Body of pancreas (tissue), 4 donors: Measurements from ENCODE around the gene AFM. TPM values are rescaled to one million over a fixed set of nuclear protein-coding genes. Genes with fewer than 3 reads are reported as not detected.

Experiments
- ATAC-seq: fragments of 150-250 bp; one replicate; pipeline ENCODE4 v1.9.1; 2016
- DNase-seq, 4 donors: peaks; one replicate each; pipeline ENCODE4 v3.0.0-alpha.2; 2019
- H3K27ac ChIP-seq, 4 donors: fragments of 200-600 bp; sonication (generic); 1 replicate in 3 of 4; 2 replicates in 1 of 4; pipeline versions ENCODE4 v1.5.1 to v1.6.1; 2016 to 2019; ENCODE audit warnings: mild to moderate bottlenecking in 1 of 4, mixed read lengths in 1 of 4, moderate library complexity in 1 of 4
- H3K27me3 ChIP-seq, 2 donors: fragments of 200-600 bp; sonication (generic); one replicate each; pipeline ENCODE4 v1.6.0; 2016; ENCODE audit warnings: mild to moderate bottlenecking in 1 of 2
- H3K36me3 ChIP-seq, 2 donors: fragments of 200-600 bp; sonication (generic); replicated peaks in 1 of 2; 2 replicates each; pipeline ENCODE4 v1.5.1; 2016; ENCODE audit warnings: low read depth in 2 of 2; ENCODE audit not compliant: insufficient read depth in 1 of 2
- H3K4me1 ChIP-seq: fragments of 200-600 bp; sonication (generic); one replicate; pipeline ENCODE4 v1.6.0; 2016
- H3K4me3 ChIP-seq, 2 donors: fragments of 200-600 bp; sonication (generic); 1 replicate in 1 of 2; 2 replicates in 1 of 2; pipeline ENCODE4 v1.5.1; 2016 to 2019
- H3K9me3 ChIP-seq, 3 donors: fragments of 200-600 bp; sonication (generic); 1 replicate in 2 of 3; 2 replicates in 1 of 3; pipeline ENCODE4 v1.5.1; 2016
- POLR2A ChIP-seq, 3 donors: fragments of 450-650 bp; IDR thresholded peaks; one replicate each; pipeline ENCODE4 v1.6.1; 2016; ENCODE audit warnings: antibody characterized with exemption in 3 of 3, mild to moderate bottlenecking in 2 of 3
- WGBS, 2 donors: methylation state at CpG; one replicate each; pipeline ENCODE4 v1.1.5; 2017; 5-methylcytosine and 5-hydroxymethylcytosine counted together
- intact Hi-C: fragments of 100-400 bp; cut with DNase I; formaldehyde crosslinking; loops from one replicate; pipeline ENCODE4 v1.15.1; 2023
- total RNA-seq, 2 donors: library from RNA; depleted of rRNA; stranded (reverse); fragments of >200 nt; gene quantifications; one replicate each; pipeline ENCODE4 v1.1.0, GENCODE V29; 2016
- TF ChIP-seq, protein P1 (sequence below), 7 experiments: fragments of 450-650 bp in 4 of 7; fragments of 200-600 bp in 3 of 7; sonication (generic) in 3 of 7; IDR thresholded peaks; one replicate each; pipeline ENCODE4 v1.5.1; 2016 to 2019; ENCODE audit warnings: antibody characterized with exemption in 7 of 7

The AFM gene
- total RNA-seq, 2 donors from 2014 or later, result 0.33 TPM; not detected in 1

- TF ChIP-seq, protein P1, sequence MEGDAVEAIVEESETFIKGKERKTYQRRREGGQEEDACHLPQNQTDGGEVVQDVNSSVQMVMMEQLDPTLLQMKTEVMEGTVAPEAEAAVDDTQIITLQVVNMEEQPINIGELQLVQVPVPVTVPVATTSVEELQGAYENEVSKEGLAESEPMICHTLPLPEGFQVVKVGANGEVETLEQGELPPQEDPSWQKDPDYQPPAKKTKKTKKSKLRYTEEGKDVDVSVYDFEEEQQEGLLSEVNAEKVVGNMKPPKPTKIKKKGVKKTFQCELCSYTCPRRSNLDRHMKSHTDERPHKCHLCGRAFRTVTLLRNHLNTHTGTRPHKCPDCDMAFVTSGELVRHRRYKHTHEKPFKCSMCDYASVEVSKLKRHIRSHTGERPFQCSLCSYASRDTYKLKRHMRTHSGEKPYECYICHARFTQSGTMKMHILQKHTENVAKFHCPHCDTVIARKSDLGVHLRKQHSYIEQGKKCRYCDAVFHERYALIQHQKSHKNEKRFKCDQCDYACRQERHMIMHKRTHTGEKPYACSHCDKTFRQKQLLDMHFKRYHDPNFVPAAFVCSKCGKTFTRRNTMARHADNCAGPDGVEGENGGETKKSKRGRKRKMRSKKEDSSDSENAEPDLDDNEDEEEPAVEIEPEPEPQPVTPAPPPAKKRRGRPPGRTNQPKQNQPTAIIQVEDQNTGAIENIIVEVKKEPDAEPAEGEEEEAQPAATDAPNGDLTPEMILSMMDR (IDR thresholded peaks at IDR 0.05), result no peak
- TF ChIP-seq POLR2A (IDR thresholded peaks at IDR 0.05), result no peak
- H3K4me3 ChIP-seq, result no peak overlapping the region
- no peak overlapping the region for H3K27ac ChIP-seq
- DNase-seq (no peak), ATAC-seq (no peak)
- no peaks in the 10 kb centered on the region for H3K9me3 ChIP-seq
- H3K36me3 ChIP-seq, result no peaks in the 10 kb centered on the region
- intact Hi-C loops, result no loop called here
- peaks cover 24% of the 10 kb centered on the region for H3K4me1 ChIP-seq
- H3K27me3 ChIP-seq, result no peaks in the 10 kb centered on the region
Observed at GRCh38 chr4:73485596-73485995, 4.1 kb downstream of the AFM start.

- Histone ChIP-seq H3K27me3 (no peaks in the 10 kb centered on the region), H3K9me3 (no peaks in the 10 kb centered on the region), H3K36me3 (no peaks in the 10 kb centered on the region), H3K27ac (no peak overlapping the region), H3K4me1 (peaks cover 17% of the 10 kb centered on the region), H3K4me3 (no peak overlapping the region)
- DNase-seq (no peak), ATAC-seq (no peak)
- 30 to 36% methylated on average over 1 of the region's 1 CpG for WGBS, 2 donors
- intact Hi-C loops, result no loop called here
- TF ChIP-seq POLR2A (IDR thresholded peaks at IDR 0.05), result no peak
- TF ChIP-seq, protein P1 (IDR thresholded peaks at IDR 0.05), result no peak
Observed at GRCh38 chr4:73486497-73486896, 5.0 kb downstream of the AFM start.

GRCh38 chr4:73487233-73487632 lies 5.7 kb downstream of the AFM start:
- Histone ChIP-seq H3K9me3 (no peaks in the 10 kb centered on the region), H3K4me3 (no peak overlapping the region), H3K27me3 (no peaks in the 10 kb centered on the region), H3K4me1 (peaks cover 11% of the 10 kb centered on the region), H3K27ac (no peak overlapping the region), H3K36me3 (no peaks in the 10 kb centered on the region)
- 93 to 94% methylated on average over 1 of the region's 1 CpG for WGBS, 2 donors
- ATAC-seq, result no peak
- DNase-seq, result no peak
- intact Hi-C loops, result no loop called here
- TF ChIP-seq POLR2A (IDR thresholded peaks at IDR 0.05), result no peak

GRCh38 chr4:73499996-73500765 lies 18.6 kb downstream of the AFM start:
- no peaks in the 10 kb centered on the region for H3K36me3 ChIP-seq
- intact Hi-C loops, result no loop called here
- H3K27ac ChIP-seq, result peak overlapping the region in 3 of 4 donors; percentile 65 to 77 (median 66)
- DNase-seq, result peak in 1 of 4 donors; percentile 6
- no peak overlapping the region for H3K4me3 ChIP-seq
- ATAC-seq, result peak; percentile 80
- no peaks in the 10 kb centered on the region for H3K27me3 ChIP-seq
- TF ChIP-seq, protein P1 (IDR thresholded peaks at IDR 0.05), result no peak
- TF ChIP-seq POLR2A (IDR thresholded peaks at IDR 0.05), result no peak
- H3K9me3 ChIP-seq, result no peaks in the 10 kb centered on the region
- 34 to 44% methylated on average over 4 of the region's 4 CpGs for WGBS, 2 donors
- H3K4me1 ChIP-seq, result peaks cover 14% of the 10 kb centered on the region

DNA sequence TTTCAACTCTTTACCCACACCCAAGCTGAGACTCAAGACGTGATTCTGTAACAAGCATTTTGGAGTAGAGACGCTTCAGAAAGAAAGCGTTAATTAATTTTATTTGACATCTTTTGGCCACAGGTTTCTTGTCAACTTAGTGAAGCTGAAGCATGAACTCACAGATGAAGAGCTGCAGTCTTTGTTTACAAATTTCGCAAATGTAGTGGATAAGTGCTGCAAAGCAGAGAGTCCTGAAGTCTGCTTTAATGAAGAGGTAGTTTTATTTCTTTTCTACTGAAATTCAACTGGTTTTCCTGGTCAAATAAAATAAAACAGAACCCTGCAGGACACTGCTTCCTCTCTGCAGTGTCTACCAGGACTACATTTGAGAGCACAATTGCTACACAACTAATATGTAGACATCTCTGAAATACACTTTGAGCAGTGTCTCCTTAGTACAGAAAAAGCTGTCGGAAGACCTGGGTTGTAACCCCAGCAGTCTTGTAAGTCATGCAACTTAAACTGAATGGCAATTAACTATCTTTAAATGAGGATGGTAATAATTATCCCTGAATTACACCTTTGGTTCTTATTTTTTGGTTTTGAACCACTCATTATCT lies 20.2 kb downstream of the AFM start:
- no peaks in the 10 kb centered on the region for H3K9me3 ChIP-seq
- TF ChIP-seq, protein P1 (IDR thresholded peaks at IDR 0.05), result no peak
- TF ChIP-seq POLR2A (IDR thresholded peaks at IDR 0.05), result no peak
- H3K4me3 ChIP-seq, result no peak overlapping the region
- WGBS, 2 donors, result 79 to 80% methylated on average over 5 of the region's 5 CpGs
- peaks cover 14% of the 10 kb centered on the region for H3K4me1 ChIP-seq
- no peaks in the 10 kb centered on the region for H3K27me3 ChIP-seq
- no peak for ATAC-seq
- no peaks in the 10 kb centered on the region for H3K36me3 ChIP-seq
- no peak overlapping the region for H3K27ac ChIP-seq
- intact Hi-C loops, result no loop called here
- no peak for DNase-seq
